ENCODE measurements around the gene GSN.

DNA sequence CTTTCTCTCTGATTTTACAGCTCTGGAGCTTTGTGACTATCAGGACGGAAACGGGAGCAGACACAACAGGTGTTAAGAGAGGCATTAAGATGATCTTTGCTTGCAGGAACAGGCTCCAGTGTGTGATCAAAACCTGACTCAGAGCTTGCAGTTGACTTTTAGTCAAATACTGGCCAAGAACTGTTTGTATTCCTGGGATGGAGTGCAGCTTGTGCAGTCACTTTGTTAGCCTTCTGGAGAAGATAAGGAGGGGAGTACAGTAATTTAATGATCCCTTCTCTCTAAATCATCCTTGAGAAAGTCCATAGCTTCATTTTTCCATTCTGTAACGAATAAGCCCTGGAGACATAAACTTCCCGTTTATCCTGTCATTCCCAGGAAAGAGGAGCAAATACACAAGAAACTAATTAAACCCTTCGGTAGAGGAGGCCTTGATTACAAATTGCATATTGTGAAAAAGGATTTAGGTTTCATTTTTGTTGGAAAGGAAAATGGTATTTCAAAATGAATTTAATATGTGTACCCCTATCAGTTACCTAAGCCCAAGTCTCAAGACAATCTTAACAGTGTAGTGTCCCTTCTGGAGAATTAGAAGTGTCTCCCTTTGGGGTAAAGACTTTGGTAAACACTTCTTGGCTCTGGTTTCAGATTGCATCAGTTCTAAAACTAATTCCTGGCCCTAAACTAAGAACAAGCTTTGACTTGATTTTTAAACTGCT is 105.2 kb downstream of the GSN start:
- TF ChIP-seq, protein P1, sequence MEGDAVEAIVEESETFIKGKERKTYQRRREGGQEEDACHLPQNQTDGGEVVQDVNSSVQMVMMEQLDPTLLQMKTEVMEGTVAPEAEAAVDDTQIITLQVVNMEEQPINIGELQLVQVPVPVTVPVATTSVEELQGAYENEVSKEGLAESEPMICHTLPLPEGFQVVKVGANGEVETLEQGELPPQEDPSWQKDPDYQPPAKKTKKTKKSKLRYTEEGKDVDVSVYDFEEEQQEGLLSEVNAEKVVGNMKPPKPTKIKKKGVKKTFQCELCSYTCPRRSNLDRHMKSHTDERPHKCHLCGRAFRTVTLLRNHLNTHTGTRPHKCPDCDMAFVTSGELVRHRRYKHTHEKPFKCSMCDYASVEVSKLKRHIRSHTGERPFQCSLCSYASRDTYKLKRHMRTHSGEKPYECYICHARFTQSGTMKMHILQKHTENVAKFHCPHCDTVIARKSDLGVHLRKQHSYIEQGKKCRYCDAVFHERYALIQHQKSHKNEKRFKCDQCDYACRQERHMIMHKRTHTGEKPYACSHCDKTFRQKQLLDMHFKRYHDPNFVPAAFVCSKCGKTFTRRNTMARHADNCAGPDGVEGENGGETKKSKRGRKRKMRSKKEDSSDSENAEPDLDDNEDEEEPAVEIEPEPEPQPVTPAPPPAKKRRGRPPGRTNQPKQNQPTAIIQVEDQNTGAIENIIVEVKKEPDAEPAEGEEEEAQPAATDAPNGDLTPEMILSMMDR (conservative IDR thresholded peaks at IDR 0.05): no peak
- no peak for TF ChIP-seq ZFX (IDR thresholded peaks at IDR 0.05)

Measured in C4-2B (cell line).